CD1c-positive myeloid dendritic cell (primary cell): Measurements from ENCODE around the gene DCBLD1.

Experiments used
- DNase-seq: peaks from one replicate; pipeline ENCODE4 v3.0.0-alpha.2; 2016; ENCODE audit errors: extremely low spot score

Gene DCBLD1

GRCh38 chr6:117469791-117470190 lies 12.7 kb upstream of the DCBLD1 start:
- no peak for DNase-seq

DNA sequence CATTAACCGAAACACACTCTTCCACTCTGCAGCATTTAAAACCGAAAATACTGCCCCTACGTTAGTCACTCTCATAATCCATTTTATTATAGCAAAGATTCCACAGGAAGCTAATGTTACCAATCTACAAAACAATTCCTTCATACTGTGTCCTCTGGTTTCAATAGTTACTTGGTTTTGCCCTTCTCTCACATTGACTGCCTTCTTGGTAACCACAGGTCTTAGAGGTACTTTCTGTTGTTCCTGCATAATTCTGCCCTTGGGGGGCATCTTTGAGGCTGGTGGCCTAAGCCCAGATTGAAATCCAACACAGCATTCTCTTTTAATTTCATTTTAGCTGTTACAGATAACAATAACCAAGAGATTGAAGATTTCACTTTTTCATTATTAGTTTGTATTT lies 9.8 kb upstream of the DCBLD1 start:
- no peak for DNase-seq

DNA sequence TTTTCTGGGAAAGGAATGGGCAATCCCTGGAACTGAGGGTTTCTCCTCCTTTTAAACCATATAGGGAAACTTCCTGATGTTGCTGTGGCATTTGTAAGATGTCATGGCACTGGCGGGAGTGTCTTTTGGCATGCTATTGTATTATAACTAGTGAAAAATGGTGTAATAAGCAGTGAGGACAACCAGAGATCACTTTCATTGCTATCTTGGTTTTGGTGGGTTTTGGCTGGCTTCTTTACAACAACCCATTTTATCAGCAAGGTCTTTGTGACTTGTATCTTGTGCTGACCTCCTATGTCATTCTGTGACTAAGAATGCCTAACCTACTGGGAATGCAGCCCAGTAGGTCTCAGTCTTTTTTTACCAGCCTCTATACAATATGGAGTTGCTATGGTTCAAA lies 9.1 kb upstream of the DCBLD1 start:
- no peak for DNase-seq

GRCh38 chr6:117477988-117478852 lies 4.3 kb upstream of the DCBLD1 start:
- peak; percentile 16 for DNase-seq

- no peak for DNase-seq
Observed at GRCh38 chr6:117478853-117479231, 3.6 kb upstream of the DCBLD1 start.

- no peak for DNase-seq
Observed at GRCh38 chr6:117480651-117481050, 1.8 kb upstream of the DCBLD1 start.

- peak; percentile 4 for DNase-seq
Observed at GRCh38 chr6:117481278-117481925, 1.1 kb upstream of the DCBLD1 start.

- peak; percentile 4 for DNase-seq
Observed at GRCh38 chr6:117481926-117482239, 591 bp upstream of the DCBLD1 start.

DNA sequence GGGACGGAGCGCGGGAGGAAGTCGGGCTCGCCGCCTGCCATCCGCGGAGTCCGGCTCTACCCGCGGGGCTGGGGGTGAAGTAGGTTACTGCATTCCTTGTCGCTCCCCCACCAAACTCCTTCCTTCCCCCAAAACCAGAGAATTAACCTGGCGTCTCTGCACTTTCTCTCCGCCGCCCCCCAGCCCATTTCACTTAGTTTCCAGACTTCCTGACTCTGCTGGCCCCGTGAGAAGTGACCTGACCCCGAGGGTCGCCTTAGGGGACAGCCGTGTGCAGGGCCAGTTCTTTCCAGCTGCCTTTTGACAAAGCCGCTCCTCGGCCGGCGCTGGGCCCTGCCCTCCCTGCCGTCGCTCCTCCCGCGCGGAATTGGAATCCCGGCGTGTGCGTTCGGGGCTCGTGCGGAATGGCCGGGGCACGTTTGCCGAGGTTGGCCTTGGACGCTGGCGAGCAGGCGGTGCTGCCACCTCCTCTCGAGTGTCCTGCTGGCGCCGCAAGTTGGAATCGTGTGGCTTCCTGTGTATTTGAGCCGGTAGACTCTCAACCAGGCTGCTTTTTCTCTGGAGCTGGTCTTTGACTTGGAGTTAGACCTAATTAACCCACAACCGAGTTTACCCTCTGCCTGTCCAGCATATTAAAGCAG lies 650 bp downstream of the DCBLD1 start:
- DNase-seq = peak; percentile 53

- peak; percentile 18 for DNase-seq
Observed at GRCh38 chr6:117483645-117484016, 1.2 kb downstream of the DCBLD1 start.

- no peak for DNase-seq
Observed at GRCh38 chr6:117484052-117484646, 1.7 kb downstream of the DCBLD1 start.

- no peak for DNase-seq
Observed at GRCh38 chr6:117485433-117485832, 3.0 kb downstream of the DCBLD1 start.

- no peak for DNase-seq
Observed at GRCh38 chr6:117487821-117488220, 5.3 kb downstream of the DCBLD1 start.

GRCh38 chr6:117489003-117489402 lies 6.5 kb downstream of the DCBLD1 start:
- DNase-seq = no peak

GRCh38 chr6:117491916-117492315 lies 9.4 kb downstream of the DCBLD1 start:
- DNase-seq = no peak

DNA sequence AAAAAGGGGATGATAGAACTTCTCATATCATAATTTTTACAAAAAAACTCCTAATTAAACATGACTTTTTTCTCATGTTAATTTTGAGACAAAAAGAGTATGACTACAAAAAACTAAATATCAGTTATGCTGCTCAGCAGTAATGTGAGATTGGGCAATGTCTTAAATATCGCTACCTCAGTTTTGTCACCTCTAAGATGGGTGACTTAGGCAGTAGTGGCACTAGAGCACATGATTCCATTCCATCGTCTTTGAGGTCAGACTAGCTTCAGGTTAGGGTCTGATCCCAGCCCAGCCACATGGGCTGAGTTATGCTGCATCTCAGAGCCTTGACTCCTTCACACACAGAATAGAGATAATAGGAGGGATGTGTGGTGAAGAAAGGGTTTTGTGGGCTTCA lies 11.0 kb downstream of the DCBLD1 start:
- no peak for DNase-seq

DNA sequence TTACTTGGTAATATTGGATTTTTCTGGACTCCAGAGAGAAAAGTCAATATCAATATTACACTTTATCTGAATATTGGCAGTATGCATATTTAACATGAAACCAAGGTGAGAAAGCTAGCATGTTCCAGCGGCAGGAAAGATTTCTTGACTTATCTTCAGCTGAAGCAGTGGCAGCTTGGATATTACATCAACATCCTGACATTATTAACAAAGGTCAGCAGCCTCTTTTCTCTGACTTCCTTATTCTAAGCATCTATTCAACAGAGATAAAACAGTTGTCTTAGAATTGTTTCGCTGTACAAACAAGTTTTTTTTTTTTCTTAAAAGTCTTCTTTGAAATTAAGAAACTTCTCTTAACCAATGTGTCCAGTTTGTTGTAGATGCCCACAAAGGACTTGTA lies 11.8 kb downstream of the DCBLD1 start:
- DNase-seq = peak; percentile 20

DNA sequence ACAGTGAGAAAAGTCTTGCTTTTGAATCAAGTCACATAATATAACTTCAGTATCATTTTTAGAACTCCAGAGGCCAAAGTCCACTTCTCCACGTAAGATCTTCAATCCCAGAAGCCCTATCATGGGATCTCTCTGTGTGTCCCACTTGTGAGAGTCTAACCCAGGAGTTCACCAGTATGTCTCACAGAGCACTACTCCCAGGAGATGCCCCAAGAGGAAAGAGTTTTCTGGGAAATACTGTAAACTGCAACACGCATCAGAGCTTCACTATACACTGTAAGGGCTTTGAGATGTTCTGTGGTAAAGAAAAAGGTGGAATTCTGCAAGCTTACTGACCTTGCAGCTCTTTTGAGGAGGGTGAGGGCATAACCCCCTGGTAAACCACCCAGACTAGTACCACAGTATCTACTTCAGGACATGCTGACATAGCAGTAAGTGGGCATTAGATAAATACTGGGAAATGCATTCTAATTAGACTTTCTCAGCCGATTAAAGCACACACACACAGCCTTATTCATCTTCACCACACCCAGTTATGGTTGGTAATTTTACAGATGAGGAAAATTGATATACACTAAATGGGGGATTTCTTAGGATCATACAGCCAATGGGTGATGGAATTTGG lies 12.3 kb downstream of the DCBLD1 start:
- no peak for DNase-seq

DNA sequence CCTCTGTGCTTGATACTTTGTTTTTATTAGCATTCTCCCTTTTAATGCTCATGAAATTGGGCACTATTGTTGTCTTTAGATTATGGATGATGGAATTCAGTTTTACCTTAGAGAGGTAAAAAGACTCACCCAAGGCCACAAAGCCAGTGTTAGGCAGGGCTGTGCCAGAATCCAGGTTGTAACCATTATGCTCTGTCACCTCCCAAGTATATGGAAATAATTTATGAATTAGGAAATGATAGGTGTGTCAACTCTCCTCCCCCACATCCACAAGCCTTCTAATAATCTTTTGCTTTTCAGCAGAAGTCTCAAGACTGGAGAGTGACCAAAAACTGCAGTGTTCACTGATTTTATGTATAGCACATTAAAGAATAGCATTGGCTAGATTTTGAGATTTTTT lies 13.0 kb downstream of the DCBLD1 start:
- no peak for DNase-seq

- DNase-seq = no peak
Observed at GRCh38 chr6:117495869-117496268, 13.4 kb downstream of the DCBLD1 start.

- DNase-seq = peak; percentile 4
Observed at GRCh38 chr6:117496383-117496990, 14.0 kb downstream of the DCBLD1 start.

- no peak for DNase-seq
Observed at GRCh38 chr6:117497237-117497636, 14.8 kb downstream of the DCBLD1 start.
